Stimulated activated CD8-positive, alpha-beta memory T cell treated with anti-CD3 and anti-CD28 coated beads, Interleukin-15, amount 100 ng/mL, for 4 hours (primary cell): ENCODE results near the gene PUM2.

Source experiments
- DNase-seq, 2 donors: peaks; one replicate each; pipeline ENCODE4 v3.0.0-alpha.2; 2020; ENCODE audit warnings: low read depth in 2 of 2

PUM2 gene

GRCh38 chr2:20348542-20348941 lies 2.1 kb downstream of the PUM2 start:
- DNase-seq = no peak

- DNase-seq = no peak
Measured at GRCh38 chr2:20346565-20347381, 3.9 kb downstream of the PUM2 start.

GRCh38 chr2:20343128-20343527 lies 7.5 kb downstream of the PUM2 start:
- no peak for DNase-seq

- DNase-seq = no peak
Measured at GRCh38 chr2:20339012-20339411, 11.6 kb downstream of the PUM2 start.

- DNase-seq = no peak
Measured at GRCh38 chr2:20334605-20335203, 15.9 kb downstream of the PUM2 start.

- no peak for DNase-seq
Measured at GRCh38 chr2:20333738-20334137, 16.9 kb downstream of the PUM2 start.

GRCh38 chr2:20330192-20330591 lies 20.5 kb downstream of the PUM2 start:
- DNase-seq = no peak

GRCh38 chr2:20327370-20327769 lies 23.3 kb downstream of the PUM2 start:
- DNase-seq = no peak

GRCh38 chr2:20326163-20326780 lies 24.4 kb downstream of the PUM2 start:
- DNase-seq = peak in 1 of 2 donors; percentile 16

GRCh38 chr2:20322527-20323300 lies 27.9 kb downstream of the PUM2 start:
- no peak for DNase-seq

GRCh38 chr2:20317690-20318089 lies 33.0 kb downstream of the PUM2 start:
- no peak for DNase-seq

- DNase-seq = no peak
Measured at GRCh38 chr2:20317197-20317596, 33.4 kb downstream of the PUM2 start.

GRCh38 chr2:20314562-20315501 lies 35.8 kb downstream of the PUM2 start:
- no peak for DNase-seq

GRCh38 chr2:20313659-20314058 lies 37.0 kb downstream of the PUM2 start:
- no peak for DNase-seq

- no peak for DNase-seq
Measured at GRCh38 chr2:20309001-20309400, 41.6 kb downstream of the PUM2 start.

GRCh38 chr2:20307311-20307710 lies 43.3 kb downstream of the PUM2 start:
- DNase-seq = no peak

- no peak for DNase-seq
Measured at GRCh38 chr2:20304411-20304810, 46.2 kb downstream of the PUM2 start.

GRCh38 chr2:20303966-20304365 lies 46.7 kb downstream of the PUM2 start:
- no peak for DNase-seq

GRCh38 chr2:20302019-20302418 lies 48.6 kb downstream of the PUM2 start:
- no peak for DNase-seq

GRCh38 chr2:20300656-20301055 lies 50.0 kb downstream of the PUM2 start:
- DNase-seq = no peak

- no peak for DNase-seq
Measured at GRCh38 chr2:20299113-20299512, 51.5 kb downstream of the PUM2 start.
